Measurements from ENCODE around the gene CYP2A7. TPM values are rescaled to one million over a fixed set of nuclear protein-coding genes. Genes with fewer than 3 reads are reported as not detected.

CYP2A7 gene, protein sequence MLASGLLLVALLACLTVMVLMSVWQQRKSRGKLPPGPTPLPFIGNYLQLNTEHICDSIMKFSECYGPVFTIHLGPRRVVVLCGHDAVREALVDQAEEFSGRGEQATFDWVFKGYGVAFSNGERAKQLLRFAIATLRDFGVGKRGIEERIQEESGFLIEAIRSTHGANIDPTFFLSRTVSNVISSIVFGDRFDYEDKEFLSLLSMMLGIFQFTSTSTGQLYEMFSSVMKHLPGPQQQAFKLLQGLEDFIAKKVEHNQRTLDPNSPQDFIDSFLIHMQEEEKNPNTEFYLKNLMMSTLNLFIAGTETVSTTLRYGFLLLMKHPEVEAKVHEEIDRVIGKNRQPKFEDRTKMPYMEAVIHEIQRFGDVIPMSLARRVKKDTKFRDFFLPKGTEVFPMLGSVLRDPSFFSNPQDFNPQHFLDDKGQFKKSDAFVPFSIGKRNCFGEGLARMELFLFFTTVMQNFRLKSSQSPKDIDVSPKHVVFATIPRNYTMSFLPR
- total RNA-seq: not detected in 2 replicates

DNA sequence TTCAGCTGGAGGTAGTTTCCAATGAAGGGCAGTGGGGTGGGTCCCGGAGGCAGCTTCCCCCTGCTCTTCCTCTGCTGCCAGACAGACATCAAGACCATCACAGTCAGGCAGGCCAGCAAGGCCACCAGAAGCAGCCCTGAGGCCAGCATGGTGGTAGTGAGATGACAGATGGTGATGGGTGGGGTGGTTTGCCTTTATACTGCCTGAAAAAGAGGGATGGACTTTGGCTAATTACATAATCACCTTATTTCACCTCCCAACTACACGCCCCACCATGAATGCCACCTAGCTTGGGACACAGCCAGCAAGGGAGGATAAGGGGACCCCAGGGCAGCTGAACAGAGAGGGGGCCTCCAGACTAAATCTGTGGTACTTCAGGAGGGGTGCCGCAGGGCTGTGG is at the start of gene CYP2A7:
Gene CYP2A7 (minus strand): TSS at position 170 of the 400 bp plus-strand sequence. CDS start 21 bp downstream, at position 149.

DNA sequence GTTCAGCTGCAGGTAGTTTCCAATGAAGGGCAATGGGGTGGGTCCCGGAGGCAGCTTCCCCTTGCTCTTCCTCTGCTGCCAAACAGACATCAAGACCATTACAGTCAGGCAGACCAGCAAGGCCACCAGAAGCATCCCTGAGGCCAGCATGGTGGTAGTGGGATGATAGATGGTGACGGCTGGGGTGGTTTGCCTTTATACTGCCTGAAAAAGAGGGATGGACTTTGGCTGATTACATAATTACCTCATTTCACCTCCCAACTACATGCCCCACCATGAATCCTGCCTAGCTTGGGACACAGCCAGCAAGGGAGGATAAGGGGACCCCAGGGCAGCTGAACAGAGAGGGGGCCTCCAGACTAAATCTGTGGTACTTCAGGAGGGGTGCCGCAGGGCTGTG is 31.8 kb downstream of the CYP2A7 start, which contains the start of gene CYP2A6:
Gene CYP2A6 (minus strand): TSS at position 171 of the 400 bp plus-strand sequence. CDS start 21 bp downstream, at position 150.

Other genes starting within 250 kb of the CYP2A7 start
- gene NUMBL, start 191.6 kb downstream of the CYP2A7 start, total RNA-seq: 36.5 and 40.9 TPM in 2 replicates
- gene COQ8B, start 165.3 kb downstream of the CYP2A7 start, total RNA-seq: 28.9 and 40.7 TPM in 2 replicates
- 17.5 and 23.2 TPM in 2 replicates for gene ITPKC, start 165.1 kb downstream of the CYP2A7 start, total RNA-seq
- 1.1 and 2.0 TPM in 2 replicates for gene ACTMAP, start 131.8 kb downstream of the CYP2A7 start, total RNA-seq
- 33.7 and 55.4 TPM in 2 replicates for gene SNRPA, start 131.0 kb downstream of the CYP2A7 start, total RNA-seq
- not detected in 2 replicates for gene MIA, start 106.7 kb downstream of the CYP2A7 start, total RNA-seq
- gene RAB4B, start 104.0 kb downstream of the CYP2A7 start, total RNA-seq: 11.7 and 19.9 TPM in 2 replicates
- gene EGLN2, start 83.0 kb downstream of the CYP2A7 start, total RNA-seq: 101 and 103 TPM in 2 replicates
- gene CYP2A6, start 31.8 kb downstream of the CYP2A7 start, total RNA-seq: not detected in 2 replicates
- not detected in 2 replicates for gene CYP2B6, start 109.1 kb upstream of the CYP2A7 start, total RNA-seq
- gene CYP2A13, start 206.2 kb upstream of the CYP2A7 start, total RNA-seq: not detected in 2 replicates
- gene CYP2F1, start 232.2 kb upstream of the CYP2A7 start, total RNA-seq: not detected in 2 replicates

Data from placental pericyte (primary cell).